Astrocyte of the cerebellum (primary cell): ENCODE results near the gene CCDC92.

Experiments
- DNase-seq: peaks from one replicate; pipeline ENCODE4 v3.0.0-alpha.2; 2011; ENCODE audit warnings: low read depth
- H3K4me3 ChIP-seq: 2 replicates; pipeline ENCODE4 v1.5.1; 2011; ENCODE audit warnings: mild to moderate bottlenecking, low read depth, low read length, moderate library complexity
- in situ Hi-C: cut with HindIII; loops from 2 replicates; pipeline ENCODE4 v1.10.0; 2017; ENCODE audit warnings: low sequenced_read_pairs
- TF ChIP-seq, protein P1 (sequence below): IDR thresholded peaks from 2 replicates; pipeline ENCODE4 v1.5.1; 2012; ENCODE audit warnings: low read length, low read depth, moderate library complexity, mild to moderate bottlenecking; ENCODE audit errors: missing control alignments

The CCDC92 gene

DNA sequence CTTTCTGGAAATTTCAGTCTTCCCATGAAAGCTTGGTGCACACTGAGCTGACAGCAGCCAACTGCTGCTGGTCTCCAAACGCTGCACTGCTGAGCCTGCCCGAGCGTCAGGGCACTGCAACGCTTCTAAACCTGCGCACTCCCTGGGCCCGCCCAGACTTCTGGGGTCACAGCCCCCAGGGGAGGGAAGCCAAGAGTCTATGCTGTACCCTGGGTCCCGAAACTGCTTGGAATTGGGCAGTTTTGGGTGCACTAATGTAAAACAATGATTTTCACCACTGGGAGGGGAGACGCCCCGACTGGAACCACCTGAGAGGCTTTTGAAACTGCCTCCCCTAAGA, 32.0 kb downstream of the CCDC92 start:
- no peak for DNase-seq
- TF ChIP-seq, protein P1, sequence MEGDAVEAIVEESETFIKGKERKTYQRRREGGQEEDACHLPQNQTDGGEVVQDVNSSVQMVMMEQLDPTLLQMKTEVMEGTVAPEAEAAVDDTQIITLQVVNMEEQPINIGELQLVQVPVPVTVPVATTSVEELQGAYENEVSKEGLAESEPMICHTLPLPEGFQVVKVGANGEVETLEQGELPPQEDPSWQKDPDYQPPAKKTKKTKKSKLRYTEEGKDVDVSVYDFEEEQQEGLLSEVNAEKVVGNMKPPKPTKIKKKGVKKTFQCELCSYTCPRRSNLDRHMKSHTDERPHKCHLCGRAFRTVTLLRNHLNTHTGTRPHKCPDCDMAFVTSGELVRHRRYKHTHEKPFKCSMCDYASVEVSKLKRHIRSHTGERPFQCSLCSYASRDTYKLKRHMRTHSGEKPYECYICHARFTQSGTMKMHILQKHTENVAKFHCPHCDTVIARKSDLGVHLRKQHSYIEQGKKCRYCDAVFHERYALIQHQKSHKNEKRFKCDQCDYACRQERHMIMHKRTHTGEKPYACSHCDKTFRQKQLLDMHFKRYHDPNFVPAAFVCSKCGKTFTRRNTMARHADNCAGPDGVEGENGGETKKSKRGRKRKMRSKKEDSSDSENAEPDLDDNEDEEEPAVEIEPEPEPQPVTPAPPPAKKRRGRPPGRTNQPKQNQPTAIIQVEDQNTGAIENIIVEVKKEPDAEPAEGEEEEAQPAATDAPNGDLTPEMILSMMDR, result no peak
- in situ Hi-C loops, result no loop called here
- H3K4me3 ChIP-seq, result no peak overlapping the region

DNA sequence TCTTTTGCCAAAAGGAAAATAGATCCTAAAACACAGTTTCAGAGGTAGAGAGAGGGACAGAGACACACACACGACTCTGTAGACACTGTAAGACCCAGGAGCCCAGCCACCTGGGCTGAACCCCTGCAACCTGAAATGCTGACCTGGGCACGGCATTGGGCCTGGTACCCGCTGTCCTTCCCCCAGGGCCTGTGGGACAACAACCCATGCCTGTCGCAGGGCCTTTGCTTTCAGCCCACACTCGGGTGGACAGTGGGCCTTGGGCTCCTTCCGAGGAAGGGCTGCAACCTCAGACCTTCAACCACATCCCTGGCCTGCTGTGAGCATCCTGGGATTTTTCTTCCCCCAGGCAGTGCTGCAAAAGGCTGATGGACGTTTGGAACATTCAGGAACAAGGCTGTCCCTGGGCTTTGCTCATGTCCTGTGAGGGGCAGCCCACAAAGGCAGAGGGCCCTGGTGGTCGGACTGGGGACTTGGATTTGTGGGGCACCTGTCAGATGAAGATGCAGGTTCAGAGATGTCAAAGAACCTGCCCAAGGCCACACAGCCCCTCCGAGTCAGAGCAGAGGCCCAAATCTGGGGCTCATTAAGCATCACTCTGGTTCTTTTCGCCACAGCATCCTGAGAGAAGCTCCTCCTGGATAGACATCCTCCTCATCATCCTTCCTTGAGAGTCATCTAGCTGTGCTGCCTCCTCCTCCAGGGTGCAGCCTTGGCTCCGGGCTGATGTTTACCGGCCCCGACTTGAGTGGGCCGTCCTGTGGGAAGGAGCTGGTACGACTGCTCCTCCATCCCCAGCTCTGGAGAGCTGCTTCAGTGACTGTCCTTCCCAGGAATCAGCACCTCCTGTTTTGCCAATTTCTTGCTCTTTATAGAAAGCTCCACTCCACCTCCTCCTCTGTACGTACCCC, 32.7 kb downstream of the CCDC92 start:
- no peak for DNase-seq
- in situ Hi-C loops, result no loop called here
- no peak overlapping the region for H3K4me3 ChIP-seq
- TF ChIP-seq, protein P1, result no peak

DNA sequence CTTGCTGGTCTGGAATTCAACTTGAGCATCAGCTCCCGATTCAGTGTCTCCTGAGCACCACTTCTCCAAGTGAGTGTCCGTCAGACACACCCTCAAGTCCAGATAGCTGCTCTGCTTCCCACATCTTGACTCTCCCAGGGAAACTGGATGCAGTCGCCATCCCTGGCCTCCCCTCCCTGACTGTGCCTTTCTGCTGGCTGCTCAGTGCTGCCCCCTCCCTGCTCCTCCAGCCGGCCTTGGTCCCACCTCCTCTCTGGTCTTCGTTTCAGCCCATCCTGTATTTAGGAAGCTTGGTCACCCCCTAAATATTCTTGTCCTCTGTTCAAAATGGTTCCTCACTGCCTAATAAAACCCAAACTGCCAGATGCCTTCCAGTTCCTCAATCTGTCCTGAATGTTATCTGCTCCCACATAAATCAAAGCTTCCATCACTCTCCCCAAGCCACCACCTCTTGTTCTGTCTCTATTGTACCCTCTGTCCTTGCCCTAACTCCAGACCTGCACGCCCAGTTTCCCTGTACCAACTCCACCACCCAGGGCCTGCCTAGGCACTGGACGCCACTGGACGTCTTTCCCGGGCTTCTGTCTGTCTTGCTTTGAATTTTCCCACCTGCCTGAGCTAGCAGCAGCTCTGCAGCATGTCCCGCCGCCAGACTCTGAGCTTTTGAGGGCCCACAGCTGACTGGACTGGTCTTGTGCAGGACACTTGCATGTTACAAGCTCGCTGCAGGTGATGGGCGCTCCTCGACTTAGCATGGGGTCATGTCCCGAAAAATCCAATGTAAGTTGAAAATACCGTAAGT, 33.8 kb downstream of the CCDC92 start:
- TF ChIP-seq, protein P1, result peak; percentile 36
- no peak overlapping the region for H3K4me3 ChIP-seq
- no peak for DNase-seq
- in situ Hi-C loops, result no loop called here

DNA sequence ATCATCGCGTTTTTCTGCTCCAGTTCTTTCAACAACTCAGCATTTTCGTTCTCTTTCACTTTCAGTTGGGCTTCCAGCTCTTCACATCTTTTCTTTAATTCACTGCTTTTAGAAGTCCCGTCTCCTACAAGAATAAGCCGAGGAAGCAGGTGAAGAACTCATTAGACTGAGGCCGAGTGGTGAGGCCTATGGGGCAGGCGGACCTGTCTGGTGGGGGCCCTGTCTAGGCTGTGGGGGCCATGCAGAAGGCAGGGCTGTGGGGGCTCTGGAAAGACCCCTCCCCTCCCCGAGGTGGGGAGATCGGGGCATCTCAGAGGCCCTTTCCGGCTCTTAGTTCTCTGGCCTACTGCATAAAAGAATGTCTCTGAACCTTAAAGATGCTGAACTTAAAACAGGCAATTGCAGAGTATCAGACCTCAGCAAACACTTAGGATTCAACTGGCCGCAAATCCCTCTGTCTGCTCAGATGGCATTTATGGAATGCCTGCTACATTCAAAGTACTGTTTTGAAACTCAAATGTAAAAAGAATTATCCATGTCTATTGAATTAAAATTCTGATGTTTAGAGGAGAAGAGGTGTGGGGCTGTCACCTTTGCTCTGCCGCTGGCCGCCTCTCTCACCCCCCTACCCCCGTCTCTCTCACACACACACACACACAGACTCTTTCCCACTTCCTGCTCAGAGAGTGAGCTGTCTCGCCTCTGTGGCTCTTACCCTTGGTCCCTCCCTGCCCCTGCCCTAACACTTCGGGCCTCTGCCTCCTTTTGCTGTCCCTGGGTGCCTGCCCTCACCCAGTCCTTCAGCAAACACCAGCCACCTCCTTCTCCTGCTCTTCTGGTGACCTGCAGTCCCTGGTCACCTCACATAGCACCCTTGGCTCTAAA, 34.7 kb downstream of the CCDC92 start:
- in situ Hi-C loops, result no loop called here
- TF ChIP-seq, protein P1, result no peak
- no peak overlapping the region for H3K4me3 ChIP-seq
- no peak for DNase-seq

DNA sequence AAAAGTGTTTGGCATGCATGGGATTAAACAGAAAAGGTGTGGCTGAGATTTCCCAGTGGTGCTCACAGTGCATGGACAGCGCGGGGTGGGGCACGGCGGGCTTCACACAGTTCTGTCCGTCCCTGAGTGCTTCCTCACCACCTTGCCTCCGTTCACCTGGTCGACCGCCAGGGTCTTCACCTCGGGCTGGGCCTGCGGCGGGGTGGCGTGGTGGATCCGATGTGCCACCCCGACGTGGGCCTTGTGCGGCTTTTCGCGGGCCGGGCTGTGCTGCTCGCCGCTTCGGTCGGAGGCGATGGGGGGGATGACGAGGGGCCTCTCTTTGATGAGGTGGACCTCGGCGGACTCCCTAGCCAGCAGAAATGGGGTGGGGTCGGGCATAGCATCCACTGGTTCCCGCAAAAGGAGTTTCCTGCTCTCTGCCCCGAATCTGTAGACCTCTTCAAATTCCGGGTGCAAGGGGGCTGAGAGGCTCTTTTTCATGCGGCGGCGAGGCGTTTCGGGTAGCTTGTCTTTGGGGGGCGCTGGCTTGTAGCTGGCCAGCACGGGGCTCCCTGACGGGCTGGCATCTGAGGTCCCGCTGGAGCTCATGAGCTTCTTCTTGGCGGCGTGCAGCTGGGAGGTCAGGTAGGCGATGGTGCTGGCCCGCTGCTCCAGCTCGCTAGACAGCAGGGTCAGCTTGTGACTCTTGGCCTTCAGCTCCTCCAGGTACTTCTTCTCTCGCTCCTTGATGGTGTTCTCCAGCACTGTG, 35.5 kb downstream of the CCDC92 start:
- H3K4me3 ChIP-seq, result no peak overlapping the region
- in situ Hi-C loops, result no loop called here
- TF ChIP-seq, protein P1, result no peak
- no peak for DNase-seq
